HG03175 (cell line): ENCODE results near the gene PDE6G.

Experiments used
- ATAC-seq: cut with Tn5 transposase; IDR thresholded peaks from one replicate; pipeline ENCODE4 v1.9.1; 2021; ENCODE audit warnings: mild to moderate bottlenecking, moderate library complexity; ENCODE audit not compliant: unreplicated experiment

PDE6G gene

GRCh38 chr17:81664051-81664470, 7.7 kb upstream of the PDE6G start:
- no peak for ATAC-seq

GRCh38 chr17:81662002-81662401, 5.7 kb upstream of the PDE6G start:
- ATAC-seq = no peak

GRCh38 chr17:81660441-81660840, 4.1 kb upstream of the PDE6G start:
- ATAC-seq = no peak

- no peak for ATAC-seq
Observed at GRCh38 chr17:81659038-81659437, 2.7 kb upstream of the PDE6G start.

GRCh38 chr17:81656835-81657234, 493 bp upstream of the PDE6G start:
- no peak for ATAC-seq

- no peak for ATAC-seq
Observed at GRCh38 chr17:81655378-81656117, 794 bp downstream of the PDE6G start.

- no peak for ATAC-seq
Observed at GRCh38 chr17:81652906-81653771, 3.2 kb downstream of the PDE6G start.

- no peak for ATAC-seq
Observed at GRCh38 chr17:81651692-81652091, 4.7 kb downstream of the PDE6G start.

GRCh38 chr17:81650951-81651350, 5.4 kb downstream of the PDE6G start:
- no peak for ATAC-seq

GRCh38 chr17:81648707-81649085, 7.6 kb downstream of the PDE6G start:
- no peak for ATAC-seq

GRCh38 chr17:81648013-81648706, 8.2 kb downstream of the PDE6G start:
- no peak for ATAC-seq

- ATAC-seq = no peak
Observed at GRCh38 chr17:81647640-81648012, 8.7 kb downstream of the PDE6G start.

- no peak for ATAC-seq
Observed at GRCh38 chr17:81646869-81647600, 9.3 kb downstream of the PDE6G start.

- ATAC-seq = no peak
Observed at GRCh38 chr17:81644976-81645952, 11.1 kb downstream of the PDE6G start.

- no peak for ATAC-seq
Observed at GRCh38 chr17:81644496-81644895, 11.8 kb downstream of the PDE6G start.

- ATAC-seq = no peak
Observed at GRCh38 chr17:81641825-81642489, 14.4 kb downstream of the PDE6G start.

GRCh38 chr17:81640011-81640410, 16.3 kb downstream of the PDE6G start:
- no peak for ATAC-seq

GRCh38 chr17:81638683-81639082, 17.7 kb downstream of the PDE6G start:
- no peak for ATAC-seq
